Activated CD8-positive, alpha-beta memory T cell treated with anti-CD3 and anti-CD28 coated beads for 24 hours (primary cell): ENCODE measurements around the gene PPIAL4G.
A peak's percentile ranks its signal among the peaks of the same experiment; 100 is the strongest.
"Not testable (repeated sequence)": the region's sequence is repeated elsewhere in the genome, so short reads cannot be mapped to it uniquely, and the experiment has no call there.

Source experiments
- DNase-seq: peaks from one replicate; pipeline ENCODE4 v3.0.0-alpha.2; 2020

PPIAL4G gene

GRCh38 chr1:148483029-148483428 is at the start of gene PPIAL4G:
Gene PPIAL4G (minus strand): TSS chr1:148483302. CDS start chr1:148483252, 50 bp downstream.
- not testable (repeated sequence) for DNase-seq

DNA sequence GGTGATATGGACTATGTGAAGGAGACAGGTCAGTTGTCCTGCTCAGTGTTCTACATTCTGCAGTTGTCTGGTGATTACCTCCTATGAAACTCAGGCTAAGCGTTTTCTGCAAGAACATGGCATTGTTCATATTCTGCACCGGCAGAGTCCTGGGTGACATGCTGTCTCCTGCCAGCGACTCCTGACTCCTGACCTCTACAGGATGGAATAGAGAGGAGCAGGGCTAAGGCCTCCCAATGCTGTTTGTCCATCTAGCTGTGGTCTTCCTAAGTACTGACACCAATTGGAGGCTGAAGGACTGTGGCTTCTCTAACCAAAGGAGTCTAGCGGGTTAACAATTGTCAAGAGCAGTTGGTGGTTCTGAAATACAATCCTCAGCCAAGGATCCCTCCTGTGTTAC is 49.1 kb upstream of the PPIAL4G start:
- DNase-seq, result not testable (repeated sequence)

DNA sequence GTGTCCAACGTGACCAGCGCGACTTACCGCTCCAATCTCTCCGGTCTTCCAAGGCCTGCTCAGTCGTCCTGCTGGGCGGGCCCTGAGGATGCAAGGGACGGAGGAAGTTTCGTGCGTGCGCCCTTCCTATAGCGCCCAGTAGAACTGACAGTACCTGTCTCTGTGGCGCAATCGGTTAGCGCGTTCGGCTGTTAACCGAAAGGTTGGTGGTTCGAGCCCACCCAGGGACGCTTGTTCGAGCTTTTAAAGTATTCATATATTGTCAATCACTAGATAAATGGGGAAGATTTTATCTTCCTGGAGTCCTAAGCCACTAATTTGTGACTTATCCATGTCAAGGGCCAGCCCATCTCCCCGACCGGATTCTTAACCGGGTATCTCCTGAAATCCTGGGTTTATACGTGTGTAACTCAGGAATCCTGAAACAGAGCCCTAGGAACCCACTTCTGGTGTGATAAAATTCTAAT is 46.0 kb upstream of the PPIAL4G start:
- DNase-seq, result peak; percentile 90

DNA sequence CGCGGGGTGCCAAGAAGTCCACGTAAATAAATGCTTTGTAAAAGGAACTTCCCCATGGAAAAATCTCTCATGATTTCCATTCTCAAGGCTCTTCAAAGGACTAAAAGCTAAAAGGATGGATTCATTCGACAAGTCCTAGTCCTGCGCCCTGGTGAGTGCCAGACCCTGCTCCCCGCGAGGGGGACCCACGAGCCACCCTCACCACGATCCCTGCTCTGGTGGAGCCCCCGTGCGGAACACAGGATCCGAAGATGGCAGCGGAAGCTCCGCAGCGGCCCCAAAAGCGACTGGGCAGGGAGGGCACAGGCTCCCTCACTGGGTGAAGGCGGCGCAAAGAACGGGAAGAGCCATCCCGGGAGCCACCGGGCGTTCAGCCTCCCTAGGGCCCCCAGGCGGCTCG is 45.5 kb upstream of the PPIAL4G start:
- not testable (repeated sequence) for DNase-seq

DNA sequence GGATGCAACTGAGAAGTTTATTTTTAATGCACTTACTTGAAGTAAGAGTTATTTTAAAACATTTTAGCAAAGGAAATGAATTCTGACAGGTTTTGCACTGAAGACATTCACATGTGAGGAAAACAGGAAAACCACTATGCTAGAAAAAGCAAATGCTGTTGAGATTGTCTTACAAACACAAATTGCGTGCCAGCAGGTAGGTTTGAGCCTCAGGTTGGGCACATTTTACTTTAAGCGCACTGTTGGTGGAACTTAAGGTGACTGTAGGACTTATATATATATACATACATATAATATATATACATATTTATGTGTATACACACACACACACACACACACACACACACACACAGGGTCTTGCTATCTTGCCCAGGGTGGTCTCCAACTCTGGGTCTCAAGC is 43.5 kb upstream of the PPIAL4G start:
- not testable (repeated sequence) for DNase-seq

GRCh38 chr1:148523205-148524144 is 40.4 kb upstream of the PPIAL4G start:
- DNase-seq, result not testable (repeated sequence)

DNA sequence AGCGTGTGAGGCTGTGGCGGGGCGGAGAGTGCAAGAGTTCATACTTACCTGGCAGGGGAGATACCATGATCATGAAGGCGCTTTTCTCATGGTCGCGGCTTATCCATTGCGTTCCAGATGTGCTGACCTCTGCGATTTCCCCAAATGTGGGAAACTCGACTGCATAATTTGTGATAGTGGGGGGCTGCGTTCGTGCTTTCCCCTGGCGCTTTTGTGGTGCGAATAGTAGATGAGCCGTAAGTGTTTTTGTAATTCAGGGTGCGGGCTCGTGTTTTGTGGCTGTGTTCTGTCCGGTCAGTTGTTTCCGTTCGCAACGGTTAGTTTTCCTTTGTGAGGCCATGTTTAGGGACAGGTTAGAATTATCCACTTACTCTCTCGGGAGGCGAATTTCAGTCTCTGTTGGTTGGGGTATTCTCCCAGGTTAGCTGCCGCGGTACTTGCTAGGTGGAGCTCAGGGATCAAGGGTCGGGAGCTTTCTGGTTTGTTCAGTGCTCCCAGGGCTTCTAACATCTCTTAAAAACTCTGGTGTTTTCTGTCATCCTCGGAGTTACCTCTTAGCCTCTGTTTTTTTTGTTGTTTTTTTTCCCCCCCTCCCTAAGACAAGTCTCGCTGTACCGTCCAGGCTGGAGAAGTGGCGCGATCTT is 39.6 kb upstream of the PPIAL4G start:
- DNase-seq, result peak; percentile 96

DNA sequence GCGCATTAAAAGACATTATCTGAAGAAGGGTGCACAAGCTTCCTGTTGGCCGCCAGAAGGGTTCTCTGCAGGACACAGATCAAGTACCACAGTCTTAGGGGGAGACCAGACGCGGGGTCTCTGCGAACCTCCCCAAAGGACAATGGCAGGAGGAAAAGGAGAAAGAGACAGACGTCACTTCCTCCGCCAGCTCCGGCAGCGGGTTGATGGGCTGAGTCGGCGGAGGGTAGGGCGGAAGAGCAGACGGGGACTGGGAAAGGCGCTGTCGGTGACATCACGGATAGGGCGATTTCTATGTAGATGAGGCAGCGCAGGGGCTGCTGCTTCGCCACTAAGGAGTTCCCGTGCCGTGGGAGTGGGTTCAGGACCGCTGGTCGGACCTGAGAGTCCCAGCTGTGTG is 39.0 kb upstream of the PPIAL4G start:
- peak; percentile 86 for DNase-seq

DNA sequence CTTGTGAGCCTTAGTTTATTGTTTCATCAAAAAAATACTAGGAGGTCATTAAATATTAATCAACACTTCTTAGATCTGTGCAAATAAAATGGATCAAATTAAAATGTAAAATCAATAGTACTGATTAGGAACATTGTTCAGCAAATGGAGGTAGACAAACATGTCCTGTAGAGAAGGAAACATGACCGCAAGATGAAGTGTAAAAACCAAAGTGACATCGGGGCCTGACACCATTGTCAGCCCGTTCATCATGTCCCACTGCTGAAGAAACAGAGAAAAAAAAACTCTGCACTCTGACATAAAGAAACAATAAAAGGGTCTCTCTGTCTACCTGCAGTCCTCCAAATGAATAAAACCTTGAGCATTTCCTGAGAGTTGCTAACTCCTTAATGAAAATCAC is 31.2 kb upstream of the PPIAL4G start:
- not testable (repeated sequence) for DNase-seq

DNA sequence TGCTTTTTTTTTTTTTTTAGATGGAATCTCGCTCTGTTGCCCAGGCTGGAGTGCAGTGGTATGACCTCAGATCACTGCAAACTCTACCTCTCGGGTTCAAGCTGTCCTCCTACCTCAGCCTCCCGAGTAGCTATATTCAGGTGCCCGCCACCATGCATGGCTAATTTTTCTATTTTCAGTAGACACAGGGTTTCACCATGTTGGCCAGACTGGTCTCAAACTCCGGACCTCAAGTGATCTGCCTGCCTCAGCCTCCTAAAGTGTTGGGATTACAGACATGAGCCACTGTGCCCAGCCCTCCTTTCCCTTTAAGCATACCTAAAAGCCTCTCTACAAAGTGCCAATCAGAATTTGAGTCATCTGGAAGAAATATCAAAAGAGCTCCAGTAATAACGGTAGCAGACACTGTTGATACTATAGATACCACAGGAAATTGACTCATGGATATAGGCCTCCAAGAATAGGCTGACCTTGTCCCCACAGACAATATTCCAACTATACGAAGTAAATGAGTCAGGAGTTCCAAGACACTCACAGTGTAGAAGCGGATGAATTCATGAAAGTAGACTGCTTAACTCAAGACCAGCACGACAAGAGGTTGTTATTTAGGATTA is 29.6 kb upstream of the PPIAL4G start:
- not testable (repeated sequence) for DNase-seq

GRCh38 chr1:148493933-148494332 is 10.8 kb upstream of the PPIAL4G start:
- not testable (repeated sequence) for DNase-seq

GRCh38 chr1:148481134-148481533 is 2.0 kb downstream of the PPIAL4G start:
- not testable (repeated sequence) for DNase-seq

- DNase-seq, result not testable (repeated sequence)
Observed at GRCh38 chr1:148459694-148460093, 23.4 kb downstream of the PPIAL4G start.

DNA sequence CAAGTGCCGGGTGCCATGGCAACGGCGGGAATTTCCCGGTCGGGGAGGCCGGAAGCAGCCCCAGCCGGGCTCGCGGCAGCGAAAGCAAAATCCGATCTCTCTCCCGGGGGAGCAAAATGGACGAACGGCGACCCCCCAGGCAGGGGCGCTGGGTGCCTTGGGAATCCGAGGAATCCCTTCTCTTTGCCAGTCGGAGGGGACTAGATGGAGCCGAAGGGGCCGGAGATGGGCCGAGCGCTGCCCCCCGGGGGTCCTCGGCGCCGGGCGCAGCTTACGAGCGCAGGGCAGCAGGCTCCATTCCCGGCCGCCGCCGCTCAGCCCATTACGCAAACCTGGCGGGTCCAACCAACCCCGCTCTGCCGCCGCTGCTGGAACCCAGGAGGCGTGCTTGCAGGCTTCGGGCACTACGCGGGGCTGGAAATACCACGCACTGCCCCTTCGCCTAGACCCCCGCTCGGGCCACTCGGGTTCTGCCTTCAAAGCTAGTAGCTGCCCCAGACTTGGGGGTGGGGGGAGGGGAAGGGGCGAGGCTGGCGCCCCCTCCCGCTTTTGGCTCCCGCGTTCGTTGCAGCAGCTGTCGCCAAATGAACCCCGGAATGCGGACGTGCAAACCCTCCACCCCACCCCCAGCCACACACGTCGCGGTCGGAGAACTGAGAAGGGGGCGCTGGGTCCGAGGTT is 24.1 kb downstream of the PPIAL4G start:
- DNase-seq, result peak; percentile 82

- peak; percentile 67 for DNase-seq
Observed at GRCh38 chr1:148458398-148458797, 24.7 kb downstream of the PPIAL4G start.

- not testable (repeated sequence) for DNase-seq
Observed at GRCh38 chr1:148452845-148453244, 30.3 kb downstream of the PPIAL4G start.

GRCh38 chr1:148439654-148440325 is 43.3 kb downstream of the PPIAL4G start:
- DNase-seq, result not testable (repeated sequence)

GRCh38 chr1:148435406-148435805 is 47.7 kb downstream of the PPIAL4G start:
- no peak for DNase-seq

- DNase-seq, result no peak
Observed at GRCh38 chr1:148434832-148435231, 48.3 kb downstream of the PPIAL4G start.

DNA sequence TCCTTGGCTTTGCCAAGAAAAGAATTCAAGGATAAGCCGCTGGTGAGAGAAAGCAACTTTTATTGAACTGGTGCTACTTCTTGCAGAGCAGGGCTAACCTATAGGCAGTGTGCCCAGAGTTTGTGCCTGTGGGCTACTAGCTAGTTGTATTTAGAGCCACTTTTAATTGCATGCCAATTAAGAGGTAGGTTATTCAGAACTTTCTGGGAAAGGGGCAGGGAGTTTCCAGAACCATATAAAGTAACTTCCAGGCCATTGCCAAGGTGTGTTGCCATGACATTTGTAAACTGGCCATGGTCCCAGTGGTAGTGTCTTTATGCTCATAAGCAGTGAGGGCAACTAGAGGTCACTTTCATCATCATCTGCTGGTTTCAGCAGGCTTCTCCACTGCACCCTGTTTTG is 50.2 kb downstream of the PPIAL4G start:
- DNase-seq, result not testable (repeated sequence)
